ENCODE results near the gene GALNT10.

- TF ChIP-seq POLR2AphosphoS5 (IDR thresholded peaks at IDR 0.05; ENCODE audit: borderline replicate concordance, low read depth, low read length), result no peak
- TF ChIP-seq EZH2 (IDR thresholded peaks at IDR 0.05), result no peak
These were observed 68.1 kb downstream of the GALNT10 start for GRCh38 chr5:154258531-154259217.

All from SK-N-MC (cell line).